Suprapubic skin (tissue), 4 donors: ENCODE data around the gene MYCBP. TPM values are rescaled to one million over a fixed set of nuclear protein-coding genes. Genes with fewer than 3 reads are reported as not detected.
"Not testable (repeated sequence)": the region's sequence is repeated elsewhere in the genome, so short reads cannot be mapped to it uniquely, and the experiment has no call there.

ENCODE experiments used
- DNase-seq, 2 donors: peaks; one replicate each; pipeline ENCODE4 v3.0.0-alpha.2; 2019; ENCODE audit warnings: low spot score in 2 of 2
- H3K27ac ChIP-seq: fragments of 200-600 bp; sonication (generic); one replicate; pipeline ENCODE4 v1.5.1; 2019
- H3K27me3 ChIP-seq: fragments of 200-600 bp; sonication (generic); one replicate; pipeline ENCODE4 v1.5.1; 2019
- H3K36me3 ChIP-seq: fragments of 200-600 bp; sonication (generic); one replicate; pipeline ENCODE4 v1.5.1; 2019
- H3K4me1 ChIP-seq: fragments of 200-600 bp; sonication (generic); one replicate; pipeline ENCODE4 v1.5.1; 2019
- H3K4me3 ChIP-seq: fragments of 200-600 bp; sonication (generic); one replicate; pipeline ENCODE4 v1.5.1; 2019; ENCODE audit warnings: mild to moderate bottlenecking
- H3K9me3 ChIP-seq: fragments of 200-600 bp; sonication (generic); one replicate; pipeline ENCODE4 v1.5.1; 2019
- CTCF ChIP-seq, 2 donors: fragments of 200-600 bp in 1 of 2; fragments of 450-650 bp in 1 of 2; sonication (generic) in 1 of 2; IDR thresholded peaks; one replicate each; pipeline ENCODE4 v1.5.1; 2016 to 2019; ENCODE audit warnings: antibody characterized with exemption in 2 of 2, mild to moderate bottlenecking in 1 of 2, moderate library complexity in 1 of 2
- EP300 ChIP-seq: sonication (generic); formaldehyde crosslinking; IDR thresholded peaks from one replicate; pipeline ENCODE4 v1.6.1; 2017; ENCODE audit warnings: antibody characterized with exemption
- POLR2A ChIP-seq, 2 donors: fragments of 450-650 bp; IDR thresholded peaks; one replicate each; pipeline ENCODE4 v1.6.1; 2017; ENCODE audit warnings: antibody characterized with exemption in 2 of 2, mild to moderate bottlenecking in 2 of 2, moderate library complexity in 2 of 2
- POLR2AphosphoS5 ChIP-seq, 3 donors: sonication (generic); formaldehyde crosslinking; IDR thresholded peaks; one replicate each; pipeline ENCODE4 v1.6.1; 2017; ENCODE audit warnings: antibody characterized with exemption in 3 of 3
- WGBS: methylation state at CpG from one replicate; pipeline ENCODE4 v1.1.5; 2018; 5-methylcytosine and 5-hydroxymethylcytosine counted together
- total RNA-seq, 4 donors: library from RNA; depleted of rRNA; stranded (reverse); fragments of >200 nt; gene quantifications; one replicate each; pipeline ENCODE4 v1.1.0, GENCODE V29; 2016

MYCBP gene
- total RNA-seq, 4 donors from 2014 or later, result 6.9 to 21.2 (median 19.7) TPM

GRCh38 chr1:38915352-38915948 is 42.3 kb upstream of the MYCBP start:
- DNase-seq, result no peak
- Histone ChIP-seq H3K4me3 (no peak overlapping the region), H3K4me1 (no peaks in the 10 kb centered on the region), H3K27me3 (no peaks in the 10 kb centered on the region), H3K36me3 (peaks cover 8% of the 10 kb centered on the region), H3K9me3 (no peaks in the 10 kb centered on the region), H3K27ac (no peak overlapping the region)
- WGBS, result 55% methylated on average over 3 of the region's 3 CpGs
- TF ChIP-seq EP300 (no peak), POLR2A (IDR thresholded peaks at IDR 0.05) (no peak), POLR2AphosphoS5 (IDR thresholded peaks at IDR 0.05) (no peak), CTCF (IDR thresholded peaks at IDR 0.05) (no peak)

- not testable (repeated sequence) for H3K9me3 ChIP-seq, H3K36me3 ChIP-seq, H3K27ac ChIP-seq, DNase-seq, H3K4me3 ChIP-seq, H3K27me3 ChIP-seq, H3K4me1 ChIP-seq
- 99% methylated on average over 8 of the region's 8 CpGs for WGBS
Measured at GRCh38 chr1:38914908-38915307, 41.8 kb upstream of the MYCBP start.

GRCh38 chr1:38908821-38909220 is 35.7 kb upstream of the MYCBP start:
- TF ChIP-seq POLR2A (IDR thresholded peaks at IDR 0.05), result no peak
- no peak for TF ChIP-seq POLR2AphosphoS5 (IDR thresholded peaks at IDR 0.05)
- no peak for TF ChIP-seq EP300
- no peak for TF ChIP-seq CTCF (IDR thresholded peaks at IDR 0.05)
- Histone ChIP-seq H3K9me3 (no peaks in the 10 kb centered on the region), H3K36me3 (peaks cover 3% of the 10 kb centered on the region), H3K4me1 (no peaks in the 10 kb centered on the region), H3K4me3 (no peak overlapping the region), H3K27ac (no peak overlapping the region), H3K27me3 (no peaks in the 10 kb centered on the region)
- DNase-seq, result no peak
- 88% methylated on average over 13 of the region's 13 CpGs for WGBS

GRCh38 chr1:38905985-38906384 is 32.8 kb upstream of the MYCBP start:
- H3K27ac ChIP-seq, result no peak overlapping the region
- DNase-seq, result no peak
- H3K36me3 ChIP-seq, result no peaks in the 10 kb centered on the region
- no peak overlapping the region for H3K4me3 ChIP-seq
- H3K9me3 ChIP-seq, result no peaks in the 10 kb centered on the region
- H3K4me1 ChIP-seq, result no peaks in the 10 kb centered on the region
- TF ChIP-seq CTCF (IDR thresholded peaks at IDR 0.05) (no peak), POLR2A (IDR thresholded peaks at IDR 0.05) (no peak), POLR2AphosphoS5 (IDR thresholded peaks at IDR 0.05) (no peak), EP300 (no peak)
- WGBS, result 89% methylated on average over 2 of the region's 2 CpGs
- H3K27me3 ChIP-seq, result no peaks in the 10 kb centered on the region

- Histone ChIP-seq H3K36me3 (no peaks in the 10 kb centered on the region), H3K4me3 (no peak overlapping the region), H3K9me3 (no peaks in the 10 kb centered on the region), H3K27ac (no peak overlapping the region), H3K27me3 (no peaks in the 10 kb centered on the region), H3K4me1 (no peaks in the 10 kb centered on the region)
- 81% methylated on average over 4 of the region's 4 CpGs for WGBS
- TF ChIP-seq EP300 (no peak), POLR2A (IDR thresholded peaks at IDR 0.05) (no peak), CTCF (IDR thresholded peaks at IDR 0.05) (no peak), POLR2AphosphoS5 (IDR thresholded peaks at IDR 0.05) (no peak)
- DNase-seq, result no peak
Measured at GRCh38 chr1:38899560-38899959, 26.4 kb upstream of the MYCBP start.

- Histone ChIP-seq H3K27me3 (no peaks in the 10 kb centered on the region), H3K9me3 (no peaks in the 10 kb centered on the region), H3K36me3 (peaks cover 2% of the 10 kb centered on the region), H3K4me1 (no peaks in the 10 kb centered on the region), H3K4me3 (no peak overlapping the region), H3K27ac (no peak overlapping the region)
- no peak for DNase-seq
- TF ChIP-seq CTCF (IDR thresholded peaks at IDR 0.05) (no peak), POLR2AphosphoS5 (IDR thresholded peaks at IDR 0.05) (no peak), EP300 (no peak), POLR2A (IDR thresholded peaks at IDR 0.05) (no peak)
Measured at GRCh38 chr1:38898653-38899230, 25.6 kb upstream of the MYCBP start.
